Stimulated activated CD8-positive, alpha-beta memory T cell treated with anti-CD3 and anti-CD28 coated beads, Interleukin-7, amount 100 ng/mL, for 4 hours (primary cell): ENCODE results near the gene PRG2.

Source experiments
- DNase-seq, 2 donors: peaks; one replicate each; pipeline ENCODE4 v3.0.0-alpha.2; 2020; ENCODE audit warnings: low read depth in 2 of 2

Gene PRG2

GRCh38 chr11:57390535-57390934, at the start of gene PRG2:
TSS of gene PRG2 (minus strand) at chr11:57390650. CDS start at chr11:57389944, 706 bp downstream.
- DNase-seq: no peak

DNA sequence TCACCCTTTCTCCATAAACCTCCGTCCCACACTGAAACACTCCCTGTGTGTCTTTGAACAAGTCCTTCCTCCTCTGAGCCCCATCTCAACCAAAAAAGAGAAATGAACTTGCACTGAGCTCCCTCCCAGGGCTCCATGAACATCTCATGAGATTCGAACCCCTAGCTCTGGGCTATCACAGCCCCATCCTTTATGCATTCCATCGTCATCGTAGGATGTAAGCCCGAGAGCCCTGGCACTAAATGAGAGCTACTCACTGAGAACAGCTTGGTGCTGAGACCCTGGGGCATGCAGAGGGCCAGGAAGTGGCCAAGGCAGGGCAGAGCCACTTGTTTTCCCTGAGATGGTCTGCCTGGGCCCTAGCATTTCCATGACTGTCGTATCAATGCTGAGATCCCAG, 49.3 kb upstream of the PRG2 start:
- no peak for DNase-seq

DNA sequence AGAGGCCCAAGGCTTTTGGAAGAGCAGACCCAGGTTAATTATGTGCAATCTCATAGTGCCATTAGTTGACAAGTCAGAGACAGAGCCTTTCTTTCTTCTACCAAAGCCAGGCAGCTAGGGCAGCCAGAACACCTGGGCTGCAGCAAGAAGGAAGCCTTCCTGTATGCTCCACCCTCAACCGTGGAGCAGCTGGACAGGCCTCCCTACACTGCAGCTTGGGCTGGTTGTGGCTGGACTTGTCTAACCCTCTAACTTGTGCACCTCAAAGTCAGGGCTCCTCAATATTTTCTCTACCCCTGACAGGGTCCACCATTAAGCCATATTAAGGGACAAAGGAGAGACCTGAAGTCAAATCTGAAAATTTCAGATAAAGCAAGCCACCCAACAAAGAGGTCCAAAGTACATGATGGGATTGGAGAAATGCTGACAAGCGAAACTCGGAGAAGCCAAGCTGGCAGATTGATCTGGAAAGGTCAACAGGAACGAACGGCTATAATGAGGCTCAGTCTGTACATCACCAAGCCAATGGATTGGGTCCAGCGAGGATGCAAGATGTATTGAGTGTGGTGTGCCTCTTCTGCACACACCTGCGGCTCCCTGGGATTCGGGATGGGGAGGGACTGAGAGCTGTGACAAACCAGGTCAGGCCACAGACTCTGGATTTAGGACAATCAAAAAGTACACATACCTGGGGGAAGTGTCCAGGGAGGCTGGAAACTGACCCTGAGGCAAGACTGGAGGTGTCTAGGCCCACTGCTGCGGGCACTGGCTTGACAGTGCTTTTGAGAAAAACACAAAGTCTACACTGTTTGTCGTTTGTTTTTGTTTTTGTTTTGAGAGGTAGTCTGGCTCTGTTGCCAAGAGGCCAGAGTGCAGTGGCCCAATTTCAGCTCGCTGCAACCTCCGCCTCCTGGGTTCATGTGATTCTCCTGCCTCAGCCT, 48.2 kb upstream of the PRG2 start:
- no peak for DNase-seq

DNA sequence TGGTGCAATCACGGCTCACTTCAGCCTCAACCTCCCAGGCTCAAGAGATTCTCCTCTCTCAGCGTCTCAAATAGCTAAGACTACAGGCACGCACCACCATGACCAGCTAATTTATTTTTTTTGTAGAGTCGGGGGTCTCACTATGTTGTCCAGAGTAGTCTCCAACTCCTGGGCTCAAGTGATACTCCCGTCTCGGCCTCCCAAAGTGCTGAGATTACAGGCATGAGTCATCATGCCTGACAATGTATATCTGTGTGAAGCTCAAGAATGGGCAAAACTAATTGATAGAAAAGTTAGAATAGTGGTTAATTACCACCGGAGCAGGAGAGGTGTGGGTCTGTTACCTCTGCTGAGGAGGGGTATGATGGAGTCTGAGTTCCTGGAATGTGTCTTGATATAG, 45.6 kb upstream of the PRG2 start:
- no peak for DNase-seq

GRCh38 chr11:57434640-57435546, 44.4 kb upstream of the PRG2 start:
- no peak for DNase-seq

DNA sequence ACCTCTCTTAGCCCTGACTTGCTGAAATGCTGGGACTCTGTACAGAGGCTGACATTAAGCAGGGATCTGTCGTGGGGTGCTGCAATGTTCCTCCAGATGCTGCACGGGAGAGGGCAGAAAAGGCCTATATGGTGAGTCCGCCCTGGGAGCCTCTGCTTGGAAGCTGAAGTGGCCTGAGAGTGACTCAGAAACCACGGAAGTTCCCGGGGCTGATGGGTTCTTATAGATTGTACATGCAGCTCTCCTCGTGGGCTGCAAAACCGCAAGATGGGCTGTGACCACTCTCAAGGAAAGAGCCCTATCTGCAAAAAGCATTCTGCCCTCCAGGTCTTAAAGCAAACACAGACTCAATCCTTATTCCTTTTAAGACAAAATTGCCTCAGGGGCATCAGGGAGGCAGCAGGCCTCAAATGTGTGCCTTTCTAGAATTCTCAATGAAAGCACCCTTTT, 42.3 kb upstream of the PRG2 start:
- DNase-seq: no peak

DNA sequence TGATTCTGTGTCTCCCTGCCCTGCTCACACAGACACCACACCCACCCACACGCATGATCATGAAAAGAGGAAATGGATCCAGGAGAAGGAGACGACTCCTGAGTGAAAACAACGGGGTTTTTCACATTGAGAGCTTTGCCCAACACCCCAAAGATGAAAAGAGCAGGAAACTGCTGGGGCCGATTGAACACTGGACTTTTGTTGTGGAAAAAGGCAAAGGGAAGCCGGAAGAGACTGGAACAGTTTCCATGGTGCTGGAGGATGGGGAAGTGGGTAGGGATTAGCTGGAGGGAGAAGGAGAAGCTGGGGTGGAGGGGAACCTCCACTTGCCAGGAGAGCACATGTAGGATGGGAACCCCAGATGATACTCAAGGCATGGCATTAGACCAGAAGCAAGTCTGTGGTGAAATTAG, 41.7 kb upstream of the PRG2 start:
- DNase-seq: no peak

DNA sequence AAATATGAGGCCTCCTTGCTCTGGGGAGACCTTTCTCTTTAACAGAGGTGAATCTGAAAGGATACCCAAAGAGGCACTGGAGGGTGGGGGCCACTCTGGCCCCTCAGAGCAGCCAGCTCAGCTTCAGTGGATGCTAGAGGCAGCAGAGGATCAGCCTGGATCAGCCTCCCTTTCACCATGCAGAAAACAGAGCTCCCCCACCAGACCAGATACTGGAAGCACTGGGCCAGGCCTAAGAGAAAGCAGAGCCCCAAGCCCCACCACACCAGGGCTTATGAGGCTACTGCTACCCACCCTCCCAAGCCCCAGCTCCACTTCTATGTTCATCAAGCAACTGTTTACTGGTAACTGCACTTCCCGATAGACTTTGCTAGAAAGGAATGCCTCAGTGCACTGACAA, 40.5 kb upstream of the PRG2 start:
- no peak for DNase-seq

DNA sequence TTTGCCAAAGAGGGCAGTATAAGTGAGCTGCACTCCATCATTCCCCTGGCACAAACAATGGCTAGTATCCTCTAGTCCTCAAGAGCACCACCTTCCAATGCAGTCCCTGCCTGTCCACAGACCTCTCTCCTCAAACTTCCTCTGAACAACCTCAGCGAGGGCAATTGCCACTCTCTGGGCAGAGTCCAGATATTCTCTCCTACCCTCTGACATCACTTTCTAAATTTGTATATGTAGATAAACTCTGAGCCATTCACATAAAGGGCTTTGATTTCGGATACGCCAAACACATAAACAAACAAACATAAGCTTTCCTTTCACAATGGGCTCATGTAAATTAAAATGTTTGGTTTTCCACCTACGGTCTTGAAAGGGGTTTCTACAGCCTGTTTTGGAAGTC, 39.5 kb upstream of the PRG2 start:
- DNase-seq: no peak

GRCh38 chr11:57428643-57429042, 38.2 kb upstream of the PRG2 start:
- no peak for DNase-seq

GRCh38 chr11:57427727-57428082, 37.3 kb upstream of the PRG2 start:
- DNase-seq: no peak

DNA sequence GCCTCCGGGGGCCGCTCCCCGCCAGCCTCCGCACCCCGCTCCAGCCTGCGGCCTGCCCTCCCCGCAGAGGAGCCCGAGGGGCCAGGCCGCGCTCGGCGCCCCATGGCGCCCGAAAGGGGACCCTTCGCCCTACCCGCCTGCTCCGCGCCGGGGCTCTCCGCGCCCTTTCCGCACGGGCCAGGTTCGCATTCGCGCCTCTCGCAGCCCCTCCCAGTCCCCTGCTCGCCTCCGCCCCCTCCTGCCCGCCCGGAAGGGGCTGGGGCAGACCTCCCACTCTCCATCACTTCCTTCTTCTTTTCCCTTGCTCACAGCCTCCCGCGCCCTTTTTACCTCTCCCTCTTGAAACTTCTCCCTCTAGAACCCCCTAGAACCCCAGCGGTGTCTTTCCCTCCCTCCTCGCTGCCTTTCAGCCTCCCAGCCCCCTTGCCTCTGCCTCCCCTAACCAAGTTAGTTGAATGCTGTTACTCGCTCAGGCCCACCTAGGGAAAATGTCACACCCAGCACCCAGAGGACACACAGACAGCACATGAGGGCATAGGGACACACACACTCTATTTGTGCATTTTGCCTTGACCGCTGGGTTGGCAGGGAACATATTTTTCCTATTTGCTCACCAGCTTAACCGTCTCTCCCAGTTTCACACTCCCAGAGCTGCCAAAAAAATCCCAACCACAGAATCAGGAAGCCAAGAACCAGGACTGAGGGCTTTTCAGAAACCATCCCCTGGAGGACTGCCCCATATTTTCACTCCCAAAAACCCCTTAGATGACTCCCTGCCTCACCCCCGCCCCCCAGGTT, 36.7 kb upstream of the PRG2 start, which contains the start of gene SLC43A3:
Gene SLC43A3 (minus strand): TSS at position 193 of the 798 bp plus-strand sequence. CDS start 949 bp downstream, outside the sequence.
- DNase-seq: peak; percentile 50 to 77

GRCh38 chr11:57426439-57426928, 36.0 kb upstream of the PRG2 start:
- no peak for DNase-seq

DNA sequence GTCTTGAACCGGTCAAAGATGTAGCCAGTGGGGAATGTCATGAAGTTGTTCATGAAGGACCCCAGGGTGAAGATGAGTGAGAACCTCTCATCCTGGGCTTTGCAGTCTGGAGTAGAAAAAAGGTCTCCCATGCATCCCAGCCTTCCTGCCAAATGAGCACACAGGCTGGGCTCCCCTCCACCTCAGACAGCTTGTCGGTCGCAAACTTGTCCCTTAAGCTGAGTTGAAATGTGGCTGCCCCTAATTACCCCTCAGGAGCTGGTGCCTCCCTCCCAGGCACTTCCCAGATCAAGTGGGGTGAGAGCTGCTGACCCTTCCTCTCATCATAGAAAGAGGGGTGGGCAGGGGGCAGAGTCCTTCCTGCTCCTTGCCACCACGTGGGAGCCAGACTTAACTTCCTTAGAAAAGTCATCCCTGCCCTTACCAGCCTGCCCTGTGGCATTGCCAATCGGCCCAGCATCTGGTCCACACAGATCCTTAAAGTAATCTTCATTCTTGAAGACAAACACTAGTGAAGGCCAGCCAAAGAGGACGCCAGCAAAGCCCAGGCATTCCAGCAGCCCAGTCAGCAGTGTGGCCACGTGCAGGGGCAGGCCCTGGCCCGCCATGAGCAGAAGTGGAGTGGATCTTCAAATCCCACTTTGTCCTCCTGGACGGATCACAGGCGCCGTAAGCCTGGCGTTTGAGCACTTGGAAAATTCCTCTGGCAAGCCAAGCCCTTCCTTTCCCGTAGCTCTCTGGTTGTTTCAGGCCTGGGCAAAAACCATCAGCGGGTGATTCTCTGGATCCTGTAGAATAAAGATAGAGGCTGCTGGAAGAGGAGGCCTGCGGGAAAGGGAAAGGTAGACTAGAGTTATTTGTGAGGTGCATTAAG, 35.4 kb upstream of the PRG2 start:
- DNase-seq: no peak

- DNase-seq: peak; percentile 86 to 92
Measured at GRCh38 chr11:57424792-57425564, 34.5 kb upstream of the PRG2 start.

DNA sequence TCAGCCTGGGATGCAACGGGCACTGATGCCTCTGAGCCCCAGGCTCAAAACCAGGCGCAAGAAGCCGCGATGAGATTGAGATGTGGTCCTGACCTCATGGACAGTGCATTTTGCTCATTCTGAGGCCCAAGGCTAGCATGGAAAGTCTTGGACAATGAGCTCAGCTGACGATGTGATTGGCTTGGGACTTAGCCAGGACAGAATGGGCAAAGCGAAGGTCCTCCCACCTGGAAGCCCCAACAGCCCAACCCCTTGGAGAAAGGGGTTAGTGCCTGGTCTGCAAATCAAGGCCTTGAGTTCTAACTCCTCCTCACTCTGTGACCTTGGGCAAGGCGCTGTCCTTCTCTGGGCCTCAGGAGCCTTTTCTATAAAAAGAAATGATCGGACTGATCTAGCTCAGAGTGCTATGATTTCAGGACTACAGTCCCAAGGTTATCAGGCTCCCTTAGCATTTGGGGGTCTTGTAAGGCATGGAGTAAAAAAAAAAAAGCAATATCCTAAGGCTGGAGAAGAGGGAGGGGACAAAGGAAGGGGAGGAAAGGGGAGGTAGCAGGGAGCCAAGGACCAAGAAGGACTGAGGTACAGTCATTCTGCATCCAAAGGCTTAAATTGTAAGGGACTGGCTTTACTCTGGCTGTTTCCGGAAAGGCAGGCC, 33.8 kb upstream of the PRG2 start:
- no peak for DNase-seq

DNA sequence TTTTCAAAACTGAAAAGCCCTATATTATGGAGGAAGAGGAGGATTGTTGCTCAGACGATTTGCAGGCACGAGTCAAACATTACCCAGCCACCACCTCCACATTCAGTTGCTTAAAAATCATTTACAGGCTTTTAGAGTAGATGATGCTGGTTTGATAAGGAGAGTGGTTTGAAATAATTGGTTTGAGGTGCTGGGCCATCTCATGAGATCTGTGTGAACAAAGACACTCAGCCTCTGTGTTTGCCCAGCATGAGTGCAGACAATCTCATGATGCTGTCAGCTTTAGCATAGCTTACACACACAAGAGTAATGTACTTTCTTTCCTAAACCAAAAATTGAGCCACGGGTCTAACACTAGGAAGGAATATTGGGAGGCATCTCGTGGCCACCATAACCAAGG, 32.2 kb upstream of the PRG2 start:
- DNase-seq: no peak

- no peak for DNase-seq
Measured at GRCh38 chr11:57421805-57422204, 31.4 kb upstream of the PRG2 start.

DNA sequence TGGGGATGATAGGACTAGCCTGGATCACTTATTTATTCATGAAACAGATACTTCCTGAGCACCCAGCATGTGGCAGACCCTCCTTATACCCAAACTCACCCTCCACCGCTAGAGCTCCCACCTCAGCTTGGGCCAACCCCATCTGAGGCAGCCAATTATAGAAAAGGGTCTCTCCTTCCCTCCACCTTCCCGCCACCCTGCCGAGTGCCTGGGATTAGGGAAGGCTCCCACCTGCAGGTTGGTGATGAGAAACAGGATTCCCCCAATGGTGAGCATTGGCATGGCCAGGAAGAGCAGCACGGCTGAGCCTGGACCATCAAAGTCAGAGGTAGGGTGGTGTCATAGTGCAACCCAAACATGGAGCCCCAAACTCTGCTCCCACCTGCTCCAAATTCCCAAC, 30.6 kb upstream of the PRG2 start:
- DNase-seq: no peak
